Spleen (tissue), 11 donors: Measurements from ENCODE around the gene CTNNBL1. TPM values are rescaled to one million over a fixed set of nuclear protein-coding genes. Genes with fewer than 3 reads are reported as not detected.
"Not testable (repeated sequence)": the region's sequence is repeated elsewhere in the genome, so short reads cannot be mapped to it uniquely, and the experiment has no call there.

Experiments used
- DNase-seq: peaks from one replicate; pipeline ENCODE4 v3.0.0-alpha.2; 2020
- H3K27ac ChIP-seq, 8 donors: fragments of 200-600 bp; sonication (generic) in 7 of 8; 1 replicate in 4 of 8; 2 replicates in 4 of 8; pipeline versions ENCODE4 v1.5.0 to v1.8.0; 2016 to 2021; ENCODE audit warnings: inconsistent platforms in 4 of 8, mild to moderate bottlenecking in 4 of 8, moderate library complexity in 1 of 8
- H3K27me3 ChIP-seq, 7 donors: fragments of 200-600 bp; sonication (generic) in 6 of 7; replicated peaks in 1 of 7; 1 replicate in 4 of 7; 2 replicates in 3 of 7; pipeline versions ENCODE4 v1.5.0 to v1.8.0; 2016 to 2021; ENCODE audit warnings: inconsistent platforms in 3 of 7, mild to moderate bottlenecking in 1 of 7
- H3K36me3 ChIP-seq, 6 donors: fragments of 200-600 bp; sonication (generic) in 5 of 6; 1 replicate in 4 of 6; 2 replicates in 2 of 6; pipeline versions ENCODE4 v1.5.0 to v1.8.0; 2016 to 2021; ENCODE audit warnings: inconsistent platforms in 2 of 6
- H3K4me1 ChIP-seq, 6 donors: fragments of 200-600 bp; sonication (generic) in 5 of 6; 1 replicate in 3 of 6; 2 replicates in 3 of 6; pipeline versions ENCODE4 v1.5.0 to v1.8.0; 2016 to 2021; ENCODE audit warnings: inconsistent platforms in 3 of 6
- H3K4me3 ChIP-seq, 8 donors: fragments of 200-600 bp; sonication (generic) in 7 of 8; 1 replicate in 4 of 8; 2 replicates in 4 of 8; pipeline versions ENCODE4 v1.5.0 to v1.8.0; 2016 to 2021; ENCODE audit warnings: inconsistent platforms in 4 of 8, mild to moderate bottlenecking in 4 of 8, moderate library complexity in 2 of 8
- H3K9me3 ChIP-seq, 8 donors: fragments of 200-600 bp; sonication (generic) in 7 of 8; 1 replicate in 4 of 8; 2 replicates in 4 of 8; pipeline versions ENCODE4 v1.5.0 to v1.8.0; 2016 to 2021; ENCODE audit warnings: inconsistent platforms in 4 of 8
- POLR2A ChIP-seq, 3 donors: fragments of 450-650 bp; IDR thresholded peaks; one replicate each; pipeline ENCODE4 v1.5.1; 2017; ENCODE audit warnings: antibody characterized with exemption in 3 of 3, mild to moderate bottlenecking in 1 of 3
- POLR2AphosphoS5 ChIP-seq, 3 donors: sonication (generic); formaldehyde crosslinking; IDR thresholded peaks; one replicate each; pipeline ENCODE4 v1.5.1; 2017; ENCODE audit warnings: antibody characterized with exemption in 3 of 3
- WGBS, 5 donors: extraction: QIAGEN DNeasy Blood & Tissue Kit in 3 of 5; methylation state at CpG; one replicate each; pipeline versions ENCODE4 v1.1.5 to v1.1.7; 2013 to 2018; 5-methylcytosine and 5-hydroxymethylcytosine counted together
- intact Hi-C: fragments of 100-400 bp; cut with DNase I; formaldehyde crosslinking; loops from one replicate; pipeline ENCODE4 v1.15.0; 2023; ENCODE audit warnings: low total_unique reads
- polyA plus RNA-seq, 3 donors: library from polyadenylated mRNA; stranded (reverse); fragments of 200-250 nt; gene quantifications; one replicate each; pipeline ENCODE4 v1.2.1, GENCODE V29; 2013
- total RNA-seq, 7 donors: library from RNA; depleted of rRNA in 3 of 7; stranded (reverse); fragments of >200 nt in 3 of 7; fragmentation: NEBNext Ultra II Directional in 4 of 7; extraction: Animal tissue kit (Norgen Biotek cat#: 25700) in 4 of 7; gene quantifications; one replicate each; pipeline versions ENCODE4 v1.1.0 to v1.2.1, GENCODE V29; 2016 to 2021
- TF ChIP-seq, protein P1 (sequence below), 11 experiments: fragments of 200-600 bp in 7 of 11; fragments of 450-650 bp in 4 of 11; sonication (generic) in 4 of 11; IDR thresholded peaks in 8 of 11; conservative IDR thresholded peaks in 3 of 11; 1 replicate in 7 of 11; 2 replicates in 4 of 11; pipeline versions ENCODE4 v1.4.0 to v1.8.0; 2016 to 2021; ENCODE audit warnings: antibody characterized with exemption in 11 of 11, inconsistent platforms in 4 of 11, mild to moderate bottlenecking in 1 of 11
- donor health status: healthy with polysubstance abuse.
- donor health status: DM: no; HTN: no; CAD: no; lungs with moderate emphysema.
- donor health status: DM: no; HTN: no; CAD: no.
- donor health status: Bipolar disorder and iron deficiency.
- donor health status: healthy.
- donor health status: DM: no; HTN: no; CAD: no.
- donor health status: DM: yes; HTN: yes; CAD: no.

The CTNNBL1 gene
- total and polyA plus RNA-seq, 10 donors, result 46.5 to 135 (median 82.9) TPM

DNA sequence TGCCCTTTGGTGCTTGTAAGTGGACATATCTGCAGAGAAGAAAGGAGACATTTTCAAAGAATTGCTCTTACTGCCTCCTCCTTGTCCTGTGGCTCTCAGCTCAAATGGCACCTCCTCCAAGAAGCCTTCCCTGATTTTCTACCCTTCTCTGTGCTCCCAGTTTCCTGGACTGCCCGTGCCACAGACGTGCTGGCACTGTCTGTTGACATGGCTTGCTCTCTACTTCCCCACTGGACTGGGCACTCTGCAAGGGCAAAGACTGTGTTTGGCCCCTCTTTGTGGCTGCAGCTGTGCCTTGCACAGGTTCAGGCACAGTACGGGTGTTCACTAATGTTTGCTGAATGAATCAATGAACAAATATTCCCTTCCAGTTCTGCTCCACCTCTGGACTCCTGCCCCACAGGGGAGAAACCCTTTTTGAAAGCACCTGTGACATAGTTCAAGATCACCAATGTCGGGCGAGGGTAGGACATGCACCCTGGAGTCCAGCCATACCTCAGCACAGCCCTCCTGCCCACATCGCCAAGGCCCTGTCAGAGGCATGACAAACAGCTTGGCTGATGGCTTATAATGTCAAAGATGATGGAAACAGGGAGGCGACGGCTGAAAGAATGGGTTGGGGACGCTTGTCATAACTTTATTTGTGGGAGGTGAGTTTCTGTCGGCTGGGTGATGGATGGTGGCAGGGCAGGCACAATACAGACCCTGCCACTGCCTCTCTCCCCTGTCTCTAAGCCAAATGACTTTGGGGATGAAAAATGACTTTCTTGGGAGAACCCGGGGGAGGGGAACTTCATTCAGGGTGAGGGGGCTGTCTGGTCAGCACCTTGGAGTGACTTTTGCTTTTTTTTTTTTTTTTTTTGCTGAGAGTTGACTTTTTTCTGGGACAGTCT, 15.6 kb upstream of the CTNNBL1 start:
- no peak for TF ChIP-seq POLR2A (IDR thresholded peaks at IDR 0.05)
- TF ChIP-seq, protein P1, sequence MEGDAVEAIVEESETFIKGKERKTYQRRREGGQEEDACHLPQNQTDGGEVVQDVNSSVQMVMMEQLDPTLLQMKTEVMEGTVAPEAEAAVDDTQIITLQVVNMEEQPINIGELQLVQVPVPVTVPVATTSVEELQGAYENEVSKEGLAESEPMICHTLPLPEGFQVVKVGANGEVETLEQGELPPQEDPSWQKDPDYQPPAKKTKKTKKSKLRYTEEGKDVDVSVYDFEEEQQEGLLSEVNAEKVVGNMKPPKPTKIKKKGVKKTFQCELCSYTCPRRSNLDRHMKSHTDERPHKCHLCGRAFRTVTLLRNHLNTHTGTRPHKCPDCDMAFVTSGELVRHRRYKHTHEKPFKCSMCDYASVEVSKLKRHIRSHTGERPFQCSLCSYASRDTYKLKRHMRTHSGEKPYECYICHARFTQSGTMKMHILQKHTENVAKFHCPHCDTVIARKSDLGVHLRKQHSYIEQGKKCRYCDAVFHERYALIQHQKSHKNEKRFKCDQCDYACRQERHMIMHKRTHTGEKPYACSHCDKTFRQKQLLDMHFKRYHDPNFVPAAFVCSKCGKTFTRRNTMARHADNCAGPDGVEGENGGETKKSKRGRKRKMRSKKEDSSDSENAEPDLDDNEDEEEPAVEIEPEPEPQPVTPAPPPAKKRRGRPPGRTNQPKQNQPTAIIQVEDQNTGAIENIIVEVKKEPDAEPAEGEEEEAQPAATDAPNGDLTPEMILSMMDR (IDR thresholded peaks at IDR 0.05 in 8 of 11, conservative IDR thresholded peaks at IDR 0.05 in 3 of 11), result no peak
- TF ChIP-seq POLR2AphosphoS5 (IDR thresholded peaks at IDR 0.05), result no peak

DNA sequence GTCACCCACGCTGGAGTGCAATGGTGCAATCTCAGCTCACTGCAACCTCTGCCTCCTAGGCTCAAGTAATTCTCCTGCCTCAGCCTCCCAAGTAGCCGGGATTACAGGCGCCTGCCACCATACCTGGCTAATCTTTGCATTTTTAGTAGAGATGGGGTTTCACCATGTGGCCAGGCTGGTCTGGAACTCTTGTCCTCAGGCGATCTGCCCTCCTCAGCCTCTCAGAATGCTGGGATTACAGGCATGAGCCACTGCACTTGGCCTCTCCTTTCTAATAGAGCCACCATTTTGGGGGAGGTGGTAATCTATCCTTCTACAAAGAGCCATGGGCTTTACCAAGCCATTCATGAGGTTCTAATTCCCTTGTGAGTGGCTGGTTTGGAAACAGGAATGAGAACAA, 14.1 kb upstream of the CTNNBL1 start:
- H3K4me1 ChIP-seq, H3K4me3 ChIP-seq, intact Hi-C loops, H3K36me3 ChIP-seq, DNase-seq, H3K27ac ChIP-seq, H3K9me3 ChIP-seq: not testable (repeated sequence)
- H3K27me3 ChIP-seq, result peaks cover 0 to 42% (median 0%) of the 10 kb centered on the region in 7 donors
- WGBS, 5 donors, result 80 to 90% (median 85%) methylated on average over 4 of the region's 4 CpGs

More for the DNA sequence above, 15.6 kb upstream of the CTNNBL1 start:
- Histone ChIP-seq H3K27me3 (peaks cover 0 to 36% (median 0%) of the 10 kb centered on the region in 7 donors), H3K4me1 (no peaks in the 10 kb centered on the region), H3K4me3 (no peak overlapping the region), H3K9me3 (no peaks in the 10 kb centered on the region), H3K27ac (no peak overlapping the region), H3K36me3 (no peaks in the 10 kb centered on the region)
- WGBS, 5 donors, result 47 to 59% (median 57%) methylated on average over 11 of the region's 11 CpGs
- intact Hi-C loops, result no loop called here
- DNase-seq, result no peak

DNA sequence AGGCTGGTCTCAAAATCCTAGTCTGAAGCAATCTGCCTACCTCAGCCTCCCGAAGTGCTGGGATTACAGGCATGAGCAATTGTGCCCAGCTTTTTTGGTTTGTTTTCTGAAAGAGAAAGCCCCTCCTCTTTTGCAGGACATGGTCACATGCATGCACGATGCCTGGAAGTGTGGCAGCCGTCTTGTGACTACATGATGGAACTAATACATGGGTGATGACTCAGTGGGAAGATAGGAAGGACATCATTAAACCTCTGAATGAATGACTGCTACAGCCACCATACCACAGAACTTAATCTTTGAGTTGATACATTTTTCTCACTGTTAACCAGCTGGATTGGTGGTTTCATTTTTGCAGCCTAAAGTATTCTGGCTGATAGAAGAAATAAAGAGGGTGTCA, 13.4 kb upstream of the CTNNBL1 start:
- DNase-seq, result no peak
- H3K4me3 ChIP-seq, result no peak overlapping the region
- peaks cover 0 to 42% (median 0%) of the 10 kb centered on the region in 7 donors for H3K27me3 ChIP-seq
- H3K36me3 ChIP-seq, result no peaks in the 10 kb centered on the region
- TF ChIP-seq, protein P1 (IDR thresholded peaks at IDR 0.05 in 8 of 11, conservative IDR thresholded peaks at IDR 0.05 in 3 of 11), result no peak
- TF ChIP-seq POLR2AphosphoS5 (IDR thresholded peaks at IDR 0.05), result no peak
- TF ChIP-seq POLR2A (IDR thresholded peaks at IDR 0.05), result no peak
- H3K27ac ChIP-seq, result no peak overlapping the region
- 29 to 62% (median 40%) methylated on average over 3 of the region's 3 CpGs for WGBS, 5 donors
- no peaks in the 10 kb centered on the region for H3K9me3 ChIP-seq
- no peaks in the 10 kb centered on the region for H3K4me1 ChIP-seq
- intact Hi-C loops, result no loop called here

DNA sequence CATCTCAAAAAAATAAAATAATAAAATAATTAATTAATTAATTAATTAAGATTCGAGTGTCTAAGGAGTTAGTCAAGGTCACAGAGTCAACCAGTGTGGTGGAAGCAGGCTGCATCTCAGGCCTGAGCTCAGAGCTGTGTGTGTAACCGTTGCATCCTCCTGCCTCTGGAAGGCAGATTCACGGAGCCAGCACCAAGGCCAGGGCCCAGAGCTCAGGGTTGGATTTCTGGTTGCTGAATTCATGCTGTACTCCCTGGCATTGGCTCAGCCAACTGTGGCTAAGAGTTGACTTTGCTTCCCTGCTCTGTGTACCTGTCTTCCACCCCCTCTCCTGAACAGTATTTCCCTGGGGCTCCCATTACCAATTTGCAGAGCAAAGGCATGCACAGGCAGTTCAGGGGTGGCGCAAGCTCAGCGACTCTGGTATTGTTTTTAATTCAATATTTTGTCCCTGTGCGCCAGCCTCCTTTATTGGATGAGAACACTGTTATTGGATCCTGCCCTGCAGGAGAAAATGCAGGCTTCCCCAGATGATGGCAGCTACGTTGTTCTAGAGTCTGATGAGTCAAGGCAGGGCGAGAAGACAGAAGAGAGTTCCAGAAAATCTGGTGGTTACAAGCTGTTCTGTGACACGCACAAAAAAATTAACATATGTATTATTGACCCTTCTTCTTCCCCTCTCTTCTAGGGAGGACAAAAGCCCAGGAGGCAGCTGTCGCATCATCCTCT, 12.3 kb upstream of the CTNNBL1 start:
- TF ChIP-seq, protein P1 (IDR thresholded peaks at IDR 0.05 in 8 of 11, conservative IDR thresholded peaks at IDR 0.05 in 3 of 11), result no peak
- TF ChIP-seq POLR2AphosphoS5 (IDR thresholded peaks at IDR 0.05) (no peak), POLR2A (IDR thresholded peaks at IDR 0.05) (no peak)
- Histone ChIP-seq H3K27ac (no peak overlapping the region), H3K36me3 (no peaks in the 10 kb centered on the region), H3K4me3 (no peak overlapping the region), H3K9me3 (no peaks in the 10 kb centered on the region), H3K4me1 (no peaks in the 10 kb centered on the region), H3K27me3 (peaks cover 0 to 42% (median 0%) of the 10 kb centered on the region in 7 donors)
- intact Hi-C loops, result no loop called here
- DNase-seq, result no peak
- 71 to 79% (median 78%) methylated on average over 10 of the region's 10 CpGs for WGBS, 5 donors

DNA sequence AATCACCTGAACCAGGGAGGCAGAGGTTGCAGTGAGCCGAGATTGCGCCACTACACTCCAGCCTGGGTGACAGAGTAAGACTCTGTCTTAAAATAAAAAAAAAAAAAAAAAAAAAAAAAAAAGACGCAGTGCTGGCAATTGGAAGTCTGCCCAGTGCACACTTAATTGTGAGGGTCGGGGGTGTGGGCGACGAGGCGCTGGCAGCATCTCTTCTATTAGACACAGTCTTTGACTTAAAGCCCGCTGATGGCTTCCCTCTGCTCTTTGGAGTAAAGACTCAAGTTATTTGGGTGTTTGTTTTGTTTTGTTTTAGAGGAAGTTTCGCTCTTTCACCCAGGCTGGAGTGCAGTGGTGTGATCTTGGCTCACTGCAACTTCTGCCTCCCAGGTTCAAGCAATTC, 10.7 kb upstream of the CTNNBL1 start:
- 61 to 79% (median 66%) methylated on average over 8 to 9 of the region's 9 CpGs for WGBS, 5 donors
- H3K9me3 ChIP-seq, H3K36me3 ChIP-seq, DNase-seq, intact Hi-C loops, H3K4me1 ChIP-seq, H3K4me3 ChIP-seq, H3K27ac ChIP-seq: not testable (repeated sequence)
- peaks cover 0 to 39% (median 0%) of the 10 kb centered on the region in 7 donors for H3K27me3 ChIP-seq
